Testis (tissue), 2 donors: ENCODE data around the gene GLI3.

Experiments used
- CTCF ChIP-seq, 3 experiments: fragments of 450-650 bp in 2 of 3; fragments of 200-600 bp in 1 of 3; sonication (generic) in 1 of 3; IDR thresholded peaks; one replicate each; pipeline ENCODE4 v1.5.1; 2016 to 2019; ENCODE audit warnings: antibody characterized with exemption in 3 of 3, mild to moderate bottlenecking in 2 of 3, moderate library complexity in 1 of 3
- POLR2A ChIP-seq: fragments of 450-650 bp; IDR thresholded peaks from one replicate; pipeline ENCODE4 v1.6.1; 2017; ENCODE audit warnings: antibody characterized with exemption, mild to moderate bottlenecking, moderate library complexity

DNA sequence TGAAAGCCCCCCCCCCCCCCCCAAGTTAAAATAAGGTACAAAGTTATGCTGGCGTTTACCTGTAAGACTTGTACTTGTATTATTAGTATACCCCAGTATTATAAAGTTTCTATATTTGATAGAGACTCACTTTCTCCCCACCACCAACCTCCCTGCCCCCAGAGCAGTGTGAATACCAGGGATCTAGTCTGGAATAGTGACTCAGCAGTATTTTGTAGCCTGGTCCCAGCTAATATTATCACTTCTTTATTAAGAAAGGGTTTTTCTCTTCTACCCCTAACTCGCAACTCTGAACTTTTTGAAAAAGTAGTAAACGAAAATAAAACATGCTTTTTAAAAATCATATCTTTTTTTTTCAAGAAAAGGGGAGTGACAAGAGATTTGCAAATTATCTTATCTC lies 26.7 kb downstream of the GLI3 start:
- no peak for TF ChIP-seq CTCF (IDR thresholded peaks at IDR 0.05)
- no peak for TF ChIP-seq POLR2A
